A549 (cell line): Measurements from ENCODE around the gene LRRC2. TPM values are rescaled to one million over a fixed set of nuclear protein-coding genes. Genes with fewer than 3 reads are reported as not detected.

ENCODE experiments used
- ATAC-seq, 2 experiments: fragments of 200-7000 bp in 1 of 2; fragments of >200 bp in 1 of 2; cut with Nextera tagmentation in 1 of 2; cut with Tn5 transposase in 1 of 2; 3 replicates each; pipeline versions ENCODE4 v1.8.0 to v1.9.1; 2018 to 2020; ENCODE audit warnings: mild to moderate bottlenecking in 1 of 2, moderate library complexity in 1 of 2
- CTCF ChIA-PET: fragments of 300-600 bp; sonication (Branson Sonifier 250); formaldehyde crosslinking; extraction: SDS; loops from one replicate; lab custom pipeline; 2021; ENCODE audit warnings: antibody characterized with exemption, inconsistent platforms; lab: Yijun Ruan, JAX
- POLR2A ChIA-PET: fragments of 350-600 bp; formaldehyde crosslinking; extraction: SDS; loops from one replicate; lab custom pipeline; 2021; ENCODE audit warnings: antibody characterized with exemption, inconsistent platforms; lab: Yijun Ruan, JAX
- DNase-seq, 2 experiments: peaks; one replicate each; pipeline versions ENCODE4 v3.0.0 to v3.0.0-alpha.2; 2011 to 2016; ENCODE audit warnings: low read depth in 1 of 2, low spot score in 1 of 2
- FAIRE-seq: peaks from 2 replicates; lab custom pipeline; 2011; peaks lifted over from hg19 to GRCh38; lab: Jason Lieb, UNC
- H3K27ac ChIP-seq, 2 experiments: fragments of >200 bp; sonication (Bioruptor Twin); formaldehyde crosslinking; 3 replicates each; pipeline ENCODE4 v1.5.1; 2016 to 2017
- H3K4me1 ChIP-seq: fragments of >200 bp; sonication (Bioruptor Twin); formaldehyde crosslinking; 3 replicates; pipeline ENCODE4 v1.6.1; 2016
- H3K4me2 ChIP-seq: fragments of >200 bp; sonication (Bioruptor Twin); formaldehyde crosslinking; 3 replicates; pipeline ENCODE4 v1.6.1; 2016
- H3K4me3 ChIP-seq: fragments of >200 bp; sonication (Bioruptor Twin); formaldehyde crosslinking; 3 replicates; pipeline ENCODE4 v1.5.1; 2016
- H3K9me3 ChIP-seq: fragments of >200 bp; sonication (Bioruptor Twin); formaldehyde crosslinking; 3 replicates; pipeline ENCODE4 v1.6.1; 2016
- ATOH8 ChIP-seq: fragments of 250-450 bp; sonication (Bioruptor Pico); IDR thresholded peaks from 2 replicates; pipeline ENCODE4 v1.5.0; 2020; ENCODE audit warnings: low read depth, mild to moderate bottlenecking, moderate library complexity
- BCL3 ChIP-seq: fragments of >200 bp; sonication (Bioruptor Twin); formaldehyde crosslinking; IDR thresholded peaks from 3 replicates; pipeline ENCODE4 v1.6.1; 2016
- CEBPB ChIP-seq, 2 experiments: fragments of >200 bp in 1 of 2; sonication (Bioruptor Twin) in 1 of 2; formaldehyde crosslinking in 1 of 2; IDR thresholded peaks; 2 replicates each; pipeline ENCODE4 v1.6.1; 2012 to 2016
- CHD2 ChIP-seq: fragments of 150-350 bp; IDR thresholded peaks from 2 replicates; pipeline ENCODE4 v1.6.1; 2014; ENCODE audit warnings: low read length; ENCODE audit not compliant: partially characterized antibody
- CHD4 ChIP-seq: fragments of 200-600 bp; sonication (generic); IDR thresholded peaks from 2 replicates; pipeline ENCODE4 v1.6.1; 2016; ENCODE audit warnings: antibody characterized with exemption, mild to moderate bottlenecking, borderline replicate concordance
- CTCF ChIP-seq: fragments of >200 bp; sonication (Bioruptor Twin); formaldehyde crosslinking; IDR thresholded peaks from 3 replicates; pipeline ENCODE4 v1.5.1; 2016
- ESRRA ChIP-seq: fragments of 150-350 bp; IDR thresholded peaks from 2 replicates; pipeline ENCODE4 v1.6.1; 2014; ENCODE audit warnings: mild to moderate bottlenecking, low read length, borderline replicate concordance
- GATA3 ChIP-seq: IDR thresholded peaks from 2 replicates; pipeline ENCODE4 v1.6.1; 2012; ENCODE audit warnings: borderline replicate concordance
- HES2 ChIP-seq: fragments of >200 bp; sonication (Bioruptor Twin); formaldehyde crosslinking; IDR thresholded peaks from 2 replicates; pipeline ENCODE4 v1.6.1; 2016
- HMGXB4 ChIP-seq: fragments of 250-450 bp; sonication (Bioruptor Pico); IDR thresholded peaks from 2 replicates; pipeline ENCODE4 v1.5.0; 2021; ENCODE audit warnings: mild to moderate bottlenecking, moderate library complexity, borderline replicate concordance
- HOXA7 ChIP-seq: fragments of 250-450 bp; sonication (Bioruptor Pico); IDR thresholded peaks from 2 replicates; pipeline ENCODE4 v1.5.0; 2020; ENCODE audit warnings: mild to moderate bottlenecking, moderate library complexity
- HOXB13 ChIP-seq: fragments of 250-450 bp; sonication (Bioruptor Pico); IDR thresholded peaks from 2 replicates; pipeline ENCODE4 v1.5.0; 2020; ENCODE audit warnings: low read depth, mild to moderate bottlenecking, moderate library complexity
- HOXB5 ChIP-seq: fragments of 250-450 bp; sonication (Bioruptor Pico); IDR thresholded peaks from 2 replicates; pipeline ENCODE4 v1.5.0; 2020; ENCODE audit warnings: mild to moderate bottlenecking, moderate library complexity
- MAX ChIP-seq: IDR thresholded peaks from 2 replicates; pipeline ENCODE4 v1.6.1; 2012
- NFE2L2 ChIP-seq: fragments of 150-350 bp; conservative IDR thresholded peaks from 2 replicates; pipeline ENCODE4 v1.6.1; 2014; ENCODE audit warnings: low read length
- NPAS2 ChIP-seq: fragments of 250-450 bp; sonication (Bioruptor Pico); IDR thresholded peaks from 2 replicates; pipeline ENCODE4 v1.8.0; 2022; ENCODE audit warnings: mild to moderate bottlenecking, moderate library complexity, borderline replicate concordance
- NR3C1 ChIP-seq: fragments of >200 bp; sonication (Bioruptor Twin); formaldehyde crosslinking; IDR thresholded peaks from 3 replicates; pipeline ENCODE4 v1.6.1; 2017
- SREBF2 ChIP-seq: fragments of 450-650 bp; IDR thresholded peaks from 2 replicates; pipeline ENCODE4 v1.6.1; 2014; ENCODE audit warnings: mild to moderate bottlenecking, moderate library complexity
- TP53 ChIP-seq: fragments of 250-450 bp; sonication (Bioruptor Pico); IDR thresholded peaks from 2 replicates; pipeline ENCODE4 v1.5.0; 2021; ENCODE audit warnings: mild to moderate bottlenecking, moderate library complexity
- ZC3H11A ChIP-seq: fragments of 450-650 bp; IDR thresholded peaks from 2 replicates; pipeline ENCODE4 v1.6.1; 2014; ENCODE audit warnings: antibody characterized with exemption, mild to moderate bottlenecking
- ZFP36 ChIP-seq: fragments of 450-650 bp; IDR thresholded peaks from 2 replicates; pipeline ENCODE4 v1.6.1; 2014; ENCODE audit warnings: borderline replicate concordance; ENCODE audit not compliant: partially characterized antibody
- ZSCAN20 ChIP-seq: fragments of 250-450 bp; sonication (Bioruptor Pico); IDR thresholded peaks from 2 replicates; pipeline ENCODE4 v1.8.0; 2022; ENCODE audit warnings: mild to moderate bottlenecking, moderate library complexity
- whole genome bisulfite sequencing: methylation state at CpG from one replicate; pipeline ENCODE4 v1.1.6; 2017; ENCODE audit errors: missing lambda C conversion rate; 5-methylcytosine and 5-hydroxymethylcytosine counted together
- polyA plus RNA-seq, 4 experiments: library from polyadenylated mRNA; depleted of rRNA in 3 of 4; stranded (reverse); fragments of >200 nt; fragmentation: RNase III in 1 of 4; extraction: RNeasy Plus Mini Kit Qiagen cat#74134 plus additional on column Dnase treatment in 1 of 4; gene quantifications; 2 replicates in 3 of 4; 3 replicates in 1 of 4; pipeline ENCODE4 v1.2.3, GENCODE V29; 2011 to 2017

Gene LRRC2
- polyA plus RNA-seq, 2 of the 4 experiments (the other 2 are of a cell fraction), result not detected

- no peak overlapping the region for H3K27ac ChIP-seq
- CTCF ChIA-PET, result interaction anchor here (6.5 to 7.0 kb wide), 2 partner anchors 73 to 144 kb away, joined by 90 to 100 read pairs; no protein-coding TSS in a partner anchor
- TF ChIP-seq ZFP36 (no peak), TP53 (CRISPR knock-in tag) (no peak)
These were observed 81.0 kb downstream of the LRRC2 start for GRCh38 chr3:46484911-46485778.

GRCh38 chr3:46484388-46484787 is 81.7 kb downstream of the LRRC2 start:
- FAIRE-seq, result no peak
- Histone ChIP-seq H3K9me3 (no peaks in the 10 kb centered on the region), H3K27ac (no peak overlapping the region), H3K4me1 (no peaks in the 10 kb centered on the region), H3K4me2 (no peak overlapping the region), H3K4me3 (no peak overlapping the region)
- WGBS, result no CpG with 5 or more reads among the region's 1 CpG
- ATAC-seq, result no peak
- ChIA-PET POLR2A (no interaction called here), CTCF (interaction anchor here (6.5 kb wide), 1 partner anchor 145 kb away, joined by 90 read pairs; no protein-coding TSS in a partner anchor)
- TF ChIP-seq SREBF2 (no peak), HMGXB4 (CRISPR knock-in tag) (no peak), ESRRA (no peak), NPAS2 (CRISPR knock-in tag) (no peak), ATOH8 (CRISPR knock-in tag) (no peak), NFE2L2 (no peak), HOXB13 (CRISPR knock-in tag) (no peak), HES2 (no peak), CHD2 (no peak), HOXA7 (CRISPR knock-in tag) (no peak), GATA3 (no peak), ZC3H11A (no peak), CHD4 (no peak), HOXB5 (no peak), CEBPB (IDR thresholded peaks at IDR 0.05) (no peak), MAX (no peak), BCL3 (no peak), NR3C1 (no peak), CTCF (no peak), ZSCAN20 (CRISPR knock-in tag) (no peak)
- DNase-seq, result no peak

More at GRCh38 chr3:46484911-46485778, 81.0 kb downstream of the LRRC2 start:
- Histone ChIP-seq H3K4me3 (no peak overlapping the region), H3K4me2 (no peak overlapping the region), H3K9me3 (no peaks in the 10 kb centered on the region), H3K4me1 (no peaks in the 10 kb centered on the region)
- 56% methylated on average over 2 of the region's 10 CpGs for WGBS
- POLR2A ChIA-PET, result no interaction called here
- DNase-seq, result no peak
- no peak for ATAC-seq
- FAIRE-seq, result no peak
